ENCODE data around the gene HJURP. TPM values are rescaled to one million over a fixed set of nuclear protein-coding genes. Genes with fewer than 3 reads are reported as not detected.

HJURP gene
- total RNA-seq, 4 donors from 2014 or later: 1.2 to 4.4 (median 3.5) TPM

DNA sequence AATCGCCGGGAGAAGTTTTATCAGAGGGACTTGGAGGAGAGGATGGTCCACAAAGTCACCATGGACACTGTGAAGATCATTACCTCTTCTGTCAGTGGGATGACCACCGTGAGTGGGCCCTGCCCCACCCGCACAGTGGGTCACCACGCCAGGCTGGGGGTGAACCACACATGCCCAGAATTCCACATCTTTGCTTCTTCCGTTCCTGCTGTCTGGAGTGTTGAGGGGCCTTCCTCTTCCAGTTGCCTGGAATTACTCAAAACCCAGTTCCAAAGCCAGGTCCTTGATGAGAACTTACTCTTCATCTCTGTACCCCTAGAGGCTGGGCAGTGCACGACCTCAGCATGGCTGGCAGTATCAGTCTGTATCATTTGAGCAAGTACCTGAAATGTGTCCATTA is 54.1 kb downstream of the HJURP start:
- WGBS, 2 donors: 86 to 91% methylated on average over 7 of the region's 7 CpGs
- intact Hi-C loops (cut with DNase I; ENCODE audit: low total_unique reads): no loop called here
- peak in 1 of 2 donors; percentile 31 for DNase-seq (ENCODE audit: low spot score in 2 of 2)
- H3K4me3 ChIP-seq (ENCODE audit: low read depth, poor library complexity, severe bottlenecking): no peak overlapping the region
- no peak for TF ChIP-seq POLR2A (IDR thresholded peaks at IDR 0.05)
- TF ChIP-seq, protein P1, sequence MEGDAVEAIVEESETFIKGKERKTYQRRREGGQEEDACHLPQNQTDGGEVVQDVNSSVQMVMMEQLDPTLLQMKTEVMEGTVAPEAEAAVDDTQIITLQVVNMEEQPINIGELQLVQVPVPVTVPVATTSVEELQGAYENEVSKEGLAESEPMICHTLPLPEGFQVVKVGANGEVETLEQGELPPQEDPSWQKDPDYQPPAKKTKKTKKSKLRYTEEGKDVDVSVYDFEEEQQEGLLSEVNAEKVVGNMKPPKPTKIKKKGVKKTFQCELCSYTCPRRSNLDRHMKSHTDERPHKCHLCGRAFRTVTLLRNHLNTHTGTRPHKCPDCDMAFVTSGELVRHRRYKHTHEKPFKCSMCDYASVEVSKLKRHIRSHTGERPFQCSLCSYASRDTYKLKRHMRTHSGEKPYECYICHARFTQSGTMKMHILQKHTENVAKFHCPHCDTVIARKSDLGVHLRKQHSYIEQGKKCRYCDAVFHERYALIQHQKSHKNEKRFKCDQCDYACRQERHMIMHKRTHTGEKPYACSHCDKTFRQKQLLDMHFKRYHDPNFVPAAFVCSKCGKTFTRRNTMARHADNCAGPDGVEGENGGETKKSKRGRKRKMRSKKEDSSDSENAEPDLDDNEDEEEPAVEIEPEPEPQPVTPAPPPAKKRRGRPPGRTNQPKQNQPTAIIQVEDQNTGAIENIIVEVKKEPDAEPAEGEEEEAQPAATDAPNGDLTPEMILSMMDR (IDR thresholded peaks at IDR 0.05): no peak

DNA sequence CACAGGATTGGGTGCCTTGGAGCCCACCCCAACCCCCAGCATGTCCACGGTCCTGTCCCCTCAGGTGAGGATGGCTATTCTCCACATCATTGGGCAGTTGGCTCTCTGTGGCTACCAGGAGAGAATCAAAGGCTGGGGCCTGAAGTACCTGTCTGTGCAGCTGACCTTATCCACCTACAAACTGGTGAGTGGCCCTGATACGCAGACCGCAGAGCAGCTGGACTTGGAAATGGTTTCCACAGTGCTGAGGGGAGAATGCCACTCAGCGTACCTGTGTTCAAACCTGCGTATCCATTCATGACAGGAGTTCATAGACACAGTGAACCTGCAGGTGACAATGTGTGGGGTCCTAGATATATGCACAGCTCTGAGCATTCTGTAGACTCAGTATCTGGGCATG is 54.6 kb downstream of the HJURP start:
- 48 to 57% methylated on average over 5 of the region's 5 CpGs for WGBS, 2 donors
- TF ChIP-seq, protein P1 (IDR thresholded peaks at IDR 0.05): no peak
- TF ChIP-seq POLR2A (IDR thresholded peaks at IDR 0.05): no peak
- H3K4me3 ChIP-seq (ENCODE audit: low read depth, poor library complexity, severe bottlenecking): no peak overlapping the region
- intact Hi-C loops (cut with DNase I; ENCODE audit: low total_unique reads): no loop called here
- peak in 1 of 2 donors; percentile 6 for DNase-seq (ENCODE audit: low spot score in 2 of 2)

DNA sequence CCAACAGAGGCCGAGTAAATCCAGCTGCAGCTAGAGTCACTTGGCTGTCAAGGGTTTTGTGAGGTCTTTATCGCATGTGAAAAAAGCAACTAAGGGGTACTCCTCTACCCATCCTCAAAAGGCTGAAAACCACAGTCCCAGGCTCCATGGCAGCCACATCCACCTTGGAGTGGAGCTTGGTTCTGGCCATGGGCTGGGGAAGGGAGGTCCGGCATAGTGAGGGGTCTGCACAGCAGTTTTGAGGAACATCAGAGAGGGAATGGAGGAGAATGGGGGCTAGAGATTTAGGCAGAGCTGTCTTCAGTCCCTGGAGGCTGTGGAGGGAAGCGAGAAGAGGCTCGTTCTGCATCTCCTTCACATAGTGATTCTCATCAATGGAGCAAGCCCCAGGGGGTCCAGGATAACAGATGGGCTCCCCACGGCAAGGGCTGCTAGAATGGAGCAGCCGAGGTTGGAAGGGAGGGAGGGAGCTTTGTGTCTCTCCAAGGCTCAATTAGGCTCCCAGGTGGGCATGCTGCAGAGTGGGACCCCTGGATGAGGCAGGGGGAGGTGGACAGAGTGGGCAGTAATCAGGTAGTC is 55.2 kb downstream of the HJURP start:
- WGBS, 2 donors: 64 to 65% methylated on average over 7 of the region's 7 CpGs
- H3K4me3 ChIP-seq (ENCODE audit: low read depth, poor library complexity, severe bottlenecking): no peak overlapping the region
- intact Hi-C loops (cut with DNase I; ENCODE audit: low total_unique reads): no loop called here
- peak in 1 of 2 donors; percentile 72 for DNase-seq (ENCODE audit: low spot score in 2 of 2)
- no peak for TF ChIP-seq POLR2A (IDR thresholded peaks at IDR 0.05)
- TF ChIP-seq, protein P1 (IDR thresholded peaks at IDR 0.05): no peak

DNA sequence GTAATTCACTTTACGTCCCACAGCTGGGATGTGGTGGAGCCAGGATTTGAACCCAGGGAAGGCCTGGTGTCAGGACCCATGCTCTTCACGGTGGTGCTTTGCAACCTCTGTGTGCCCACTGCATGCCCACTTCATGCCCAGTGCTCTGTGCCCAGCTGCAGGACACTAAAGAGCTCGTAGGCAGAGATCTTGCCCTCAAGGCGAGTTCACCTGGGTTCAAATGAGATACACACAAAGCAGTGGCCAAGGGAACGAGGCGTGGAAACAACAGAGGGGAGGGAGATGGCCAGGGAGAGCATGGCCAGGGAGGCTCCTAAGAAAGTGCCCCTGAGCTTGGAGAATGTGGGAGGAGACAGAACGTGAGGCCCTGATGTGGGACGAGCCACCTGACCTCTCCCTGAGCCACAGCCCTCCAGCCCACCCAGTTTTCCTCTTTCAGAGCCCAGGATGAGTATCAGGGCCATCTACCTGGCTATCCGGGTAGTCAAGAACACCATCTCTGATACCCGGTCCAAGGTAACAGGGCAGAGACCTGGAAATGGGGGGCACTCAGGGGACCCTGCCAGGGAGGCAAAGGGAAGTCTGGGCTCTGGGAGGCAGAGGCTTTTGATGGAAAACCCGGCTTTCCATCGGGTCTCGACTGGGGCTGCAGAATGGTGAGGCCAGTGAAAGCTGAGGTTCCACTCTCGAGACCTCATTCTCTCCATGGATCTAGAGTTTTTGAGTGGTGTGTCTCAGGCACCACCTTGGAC is 55.8 kb downstream of the HJURP start:
- intact Hi-C loops (cut with DNase I; ENCODE audit: low total_unique reads): no loop called here
- WGBS, 2 donors: 82% methylated on average over 14 of the region's 14 CpGs
- DNase-seq (ENCODE audit: low spot score in 2 of 2): peak in 1 of 2 donors; percentile 79
- TF ChIP-seq POLR2A (IDR thresholded peaks at IDR 0.05): no peak
- TF ChIP-seq, protein P1 (IDR thresholded peaks at IDR 0.05): no peak
- no peak overlapping the region for H3K4me3 ChIP-seq (ENCODE audit: low read depth, poor library complexity, severe bottlenecking)

DNA sequence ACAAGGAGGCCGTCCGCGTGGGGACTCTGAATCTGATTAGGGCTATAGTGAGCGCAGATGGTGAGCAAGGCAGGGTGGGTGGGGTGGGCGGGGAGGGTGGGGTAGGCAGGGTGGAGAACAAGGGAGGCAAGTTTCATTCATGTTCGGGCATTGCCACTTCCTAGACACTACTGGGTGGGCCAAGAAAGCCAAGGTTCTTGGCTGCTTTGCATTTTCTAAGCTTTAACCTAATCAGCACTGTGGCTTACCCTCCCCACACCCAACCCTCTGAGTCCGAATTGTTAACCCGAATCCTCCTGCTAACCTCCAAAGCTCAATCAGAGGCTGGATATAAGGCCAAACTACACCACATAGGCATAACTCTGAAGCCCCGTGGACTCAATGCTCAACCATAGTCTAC is 58.1 kb downstream of the HJURP start:
- intact Hi-C loops (cut with DNase I; ENCODE audit: low total_unique reads): no loop called here
- no peak overlapping the region for H3K4me3 ChIP-seq (ENCODE audit: low read depth, poor library complexity, severe bottlenecking)
- DNase-seq (ENCODE audit: low spot score in 2 of 2): no peak
- TF ChIP-seq, protein P1 (IDR thresholded peaks at IDR 0.05): no peak
- TF ChIP-seq POLR2A (IDR thresholded peaks at IDR 0.05): no peak
- WGBS, 2 donors: 43 to 58% methylated on average over 9 of the region's 9 CpGs
